Upper lobe of right lung (tissue), 1 donor: ENCODE measurements around the gene TPRN. TPM values are rescaled to one million over a fixed set of nuclear protein-coding genes. Genes with fewer than 3 reads are reported as not detected.

ENCODE experiments used
- ATAC-seq: fragments of 200-7000 bp; cut with Tn5 transposase; one replicate; pipeline ENCODE4 v1.9.1; 2020; ENCODE audit warnings: mild to moderate bottlenecking, moderate library complexity
- DNase-seq: peaks from one replicate; pipeline ENCODE4 v3.0.0-alpha.2; 2020
- H3K27ac ChIP-seq: fragments of 200-600 bp; one replicate; pipeline ENCODE4 v1.8.0; 2022
- H3K27me3 ChIP-seq: fragments of 200-600 bp; one replicate; pipeline ENCODE4 v1.8.0; 2022; ENCODE audit warnings: mild to moderate bottlenecking
- H3K36me3 ChIP-seq: fragments of 200-600 bp; one replicate; pipeline ENCODE4 v1.8.0; 2022
- H3K4me1 ChIP-seq: fragments of 200-600 bp; one replicate; pipeline ENCODE4 v1.8.0; 2022
- H3K4me3 ChIP-seq: fragments of 200-600 bp; one replicate; pipeline ENCODE4 v1.8.0; 2022; ENCODE audit warnings: mild to moderate bottlenecking
- H3K9me3 ChIP-seq: fragments of 200-600 bp; one replicate; pipeline ENCODE4 v1.8.0; 2022
- intact Hi-C: fragments of 100-400 bp; cut with DNase I; formaldehyde crosslinking; loops from one replicate; pipeline ENCODE4 v1.11.0; 2022
- long read RNA-seq: library from polyadenylated mRNA; unstranded; transcript quantifications from one replicate; pipeline ENCODE4 v2.0.0, GENCODE V29; 2021
- total RNA-seq: library from RNA; stranded (reverse); fragmentation: NEBNext Ultra II Directional; extraction: Animal tissue kit (Norgen Biotek cat#: 25700); gene quantifications from one replicate; pipeline ENCODE4 v1.2.1, GENCODE V29; 2021
- TF ChIP-seq, protein P1 (sequence below): fragments of 200-600 bp; IDR thresholded peaks from one replicate; pipeline ENCODE4 v1.8.0; 2022; ENCODE audit warnings: antibody characterized with exemption
- donor health status: DM: no; HTN: yes; CAD: no; lungs with severe emphysema.

Gene TPRN
- 22.3 TPM for total RNA-seq
- long read RNA-seq, transcript TPRN-202 (4 exons, 2,661 nt) = major isoform, 46 of 51 reads
- long read RNA-seq, partial matches to known transcripts = 1 of 51 reads
- long read RNA-seq, other reads (novel, unspliced or antisense) = 0 of 51 reads

GRCh38 chr9:137200311-137201204 lies at the start of gene TPRN:
TSS of gene TPRN (minus strand) at chr9:137200741. CDS start at chr9:137200711, 30 bp downstream.
- DNase-seq = peak; percentile 100
- H3K4me1 ChIP-seq = peaks cover 51% of the 10 kb centered on the region

GRCh38 chr9:137247916-137248175 lies 47.3 kb upstream of the TPRN start:
- peak overlapping the region; percentile 63 for H3K27ac ChIP-seq
- intact Hi-C loops = no loop called here
- no peak for DNase-seq

More at GRCh38 chr9:137200311-137201204, at the start of gene TPRN:
- ATAC-seq = peak; percentile 95
- peak within 1 kb of the TSS; percentile 69 for H3K4me3 ChIP-seq
- no peaks in the 10 kb centered on the region for H3K9me3 ChIP-seq
- no peaks in the 10 kb centered on the region for H3K27me3 ChIP-seq
- TF ChIP-seq, protein P1, sequence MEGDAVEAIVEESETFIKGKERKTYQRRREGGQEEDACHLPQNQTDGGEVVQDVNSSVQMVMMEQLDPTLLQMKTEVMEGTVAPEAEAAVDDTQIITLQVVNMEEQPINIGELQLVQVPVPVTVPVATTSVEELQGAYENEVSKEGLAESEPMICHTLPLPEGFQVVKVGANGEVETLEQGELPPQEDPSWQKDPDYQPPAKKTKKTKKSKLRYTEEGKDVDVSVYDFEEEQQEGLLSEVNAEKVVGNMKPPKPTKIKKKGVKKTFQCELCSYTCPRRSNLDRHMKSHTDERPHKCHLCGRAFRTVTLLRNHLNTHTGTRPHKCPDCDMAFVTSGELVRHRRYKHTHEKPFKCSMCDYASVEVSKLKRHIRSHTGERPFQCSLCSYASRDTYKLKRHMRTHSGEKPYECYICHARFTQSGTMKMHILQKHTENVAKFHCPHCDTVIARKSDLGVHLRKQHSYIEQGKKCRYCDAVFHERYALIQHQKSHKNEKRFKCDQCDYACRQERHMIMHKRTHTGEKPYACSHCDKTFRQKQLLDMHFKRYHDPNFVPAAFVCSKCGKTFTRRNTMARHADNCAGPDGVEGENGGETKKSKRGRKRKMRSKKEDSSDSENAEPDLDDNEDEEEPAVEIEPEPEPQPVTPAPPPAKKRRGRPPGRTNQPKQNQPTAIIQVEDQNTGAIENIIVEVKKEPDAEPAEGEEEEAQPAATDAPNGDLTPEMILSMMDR = no peak
- peak within 1 kb of the TSS; percentile 87 for H3K27ac ChIP-seq
- H3K36me3 ChIP-seq = no peaks in the 10 kb centered on the region
- intact Hi-C loops = no loop called here

DNA sequence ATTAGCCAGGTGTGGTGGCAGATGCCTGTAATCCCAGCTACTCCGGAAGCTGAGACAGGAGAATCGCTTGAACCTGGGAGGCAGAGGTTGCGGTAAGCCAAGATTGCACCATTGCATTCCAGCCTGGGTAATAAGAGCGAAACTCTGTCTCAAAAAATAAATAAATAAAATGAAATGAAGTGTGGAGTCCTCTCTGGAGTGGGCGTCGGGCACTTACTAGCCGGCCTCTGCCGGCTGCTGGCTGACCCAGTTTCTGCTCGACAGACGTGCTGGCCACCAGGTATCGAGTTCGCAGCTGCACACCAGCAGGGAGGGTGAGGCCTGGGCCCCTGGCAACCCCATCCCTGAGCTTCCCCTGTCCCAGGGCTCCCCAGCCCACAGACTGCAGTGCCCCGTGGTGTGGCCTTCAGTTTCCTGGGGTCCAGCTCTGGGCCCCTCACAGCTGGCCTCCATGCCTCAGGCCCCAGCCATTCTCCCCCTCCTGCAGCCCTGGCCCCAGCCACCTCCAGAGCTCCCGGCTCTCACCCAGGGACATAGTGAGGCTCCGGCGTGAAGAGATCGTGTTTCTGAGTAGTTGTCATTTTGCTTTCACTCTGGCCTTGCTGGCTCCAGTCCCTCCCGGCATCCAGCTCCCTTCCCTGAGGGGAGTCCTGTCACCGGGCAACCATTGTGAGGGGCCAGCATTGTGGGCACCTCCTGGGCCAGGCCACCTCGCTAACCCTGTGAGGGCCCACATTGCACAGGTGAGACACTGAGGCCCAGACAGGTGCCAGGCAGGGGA lies 46.8 kb upstream of the TPRN start:
- H3K9me3 ChIP-seq = no peaks in the 10 kb centered on the region
- no peak overlapping the region for H3K4me3 ChIP-seq
- H3K36me3 ChIP-seq = peaks cover 17% of the 10 kb centered on the region
- TF ChIP-seq, protein P1 = no peak
- intact Hi-C loops = no loop called here
- no peaks in the 10 kb centered on the region for H3K27me3 ChIP-seq
- H3K27ac ChIP-seq = peak overlapping the region; percentile 63
- ATAC-seq = peak; percentile 73
- peak; percentile 86 for DNase-seq
- peaks cover 24% of the 10 kb centered on the region for H3K4me1 ChIP-seq

More at GRCh38 chr9:137247916-137248175, 47.3 kb upstream of the TPRN start:
- TF ChIP-seq, protein P1 = no peak
- Histone ChIP-seq H3K36me3 (peaks cover 11% of the 10 kb centered on the region), H3K27me3 (no peaks in the 10 kb centered on the region), H3K4me1 (peaks cover 19% of the 10 kb centered on the region), H3K9me3 (no peaks in the 10 kb centered on the region), H3K4me3 (no peak overlapping the region)
- ATAC-seq = no peak

- TF ChIP-seq, protein P1 = no peak
- DNase-seq (no peak), ATAC-seq (no peak)
- Histone ChIP-seq H3K36me3 (peaks cover 21% of the 10 kb centered on the region), H3K27ac (no peak overlapping the region), H3K4me3 (no peak overlapping the region), H3K27me3 (no peaks in the 10 kb centered on the region), H3K4me1 (peaks cover 30% of the 10 kb centered on the region), H3K9me3 (no peaks in the 10 kb centered on the region)
- intact Hi-C loops = no loop called here
Measured at GRCh38 chr9:137245450-137246421, 45.2 kb upstream of the TPRN start.
